ENCODE results near the gene CRYZL1.
"Not testable (repeated sequence)": the region's sequence is repeated elsewhere in the genome, so short reads cannot be mapped to it uniquely, and the experiment has no call there.

Gene CRYZL1

DNA sequence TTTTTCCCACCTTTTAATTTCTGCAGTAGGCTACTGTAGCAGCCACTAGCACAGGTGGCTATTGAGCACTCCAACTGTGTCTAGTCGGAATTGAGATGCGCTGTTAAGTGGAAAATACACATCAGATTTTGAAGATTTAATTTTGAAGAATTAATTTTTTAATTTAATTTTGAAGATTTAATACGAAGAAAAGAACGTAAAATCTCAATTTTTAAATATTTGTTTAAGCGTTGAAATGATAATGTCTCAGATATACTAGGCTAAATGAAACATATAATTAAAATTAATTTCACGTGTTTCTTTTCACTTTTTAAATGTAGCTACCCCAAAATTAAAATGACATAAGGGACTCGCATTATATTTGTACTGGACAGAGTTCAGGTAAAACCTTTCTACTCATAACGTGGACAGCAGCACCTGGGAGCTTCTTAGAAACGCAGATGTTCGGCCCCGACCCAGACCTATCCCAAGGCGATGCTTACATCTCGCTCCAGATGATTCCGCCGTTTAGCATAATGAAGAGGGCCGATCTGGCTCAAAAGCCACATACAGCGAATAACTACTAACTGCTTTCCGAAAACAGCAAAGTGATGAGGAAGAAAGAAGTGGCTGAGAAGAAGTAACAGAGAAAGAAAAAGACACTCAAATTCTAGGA is 717 bp downstream of the CRYZL1 start:
- in situ Hi-C loops (cut with MboI; ENCODE audit: low sequenced_read_pairs), result no loop called here

DNA sequence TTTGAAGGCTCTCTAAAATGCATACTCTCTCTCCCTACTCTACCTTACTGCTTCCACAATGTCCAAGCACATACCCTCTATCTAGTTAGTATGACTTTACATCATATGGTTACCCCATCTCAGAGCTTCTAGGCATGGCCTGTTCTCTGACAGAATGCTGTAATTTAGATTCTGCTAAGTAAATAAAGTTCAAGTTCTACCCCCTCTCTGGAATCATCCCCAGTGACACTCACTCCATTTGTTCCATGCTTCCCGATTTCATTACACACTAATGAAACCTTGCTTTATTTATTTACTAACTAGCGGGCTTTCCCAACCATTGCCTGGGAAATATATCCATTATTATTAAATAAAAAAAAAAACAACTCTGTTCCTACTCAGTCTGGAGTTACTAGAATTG is 7.3 kb downstream of the CRYZL1 start:
- in situ Hi-C loops (cut with MboI; ENCODE audit: low sequenced_read_pairs), result no loop called here

DNA sequence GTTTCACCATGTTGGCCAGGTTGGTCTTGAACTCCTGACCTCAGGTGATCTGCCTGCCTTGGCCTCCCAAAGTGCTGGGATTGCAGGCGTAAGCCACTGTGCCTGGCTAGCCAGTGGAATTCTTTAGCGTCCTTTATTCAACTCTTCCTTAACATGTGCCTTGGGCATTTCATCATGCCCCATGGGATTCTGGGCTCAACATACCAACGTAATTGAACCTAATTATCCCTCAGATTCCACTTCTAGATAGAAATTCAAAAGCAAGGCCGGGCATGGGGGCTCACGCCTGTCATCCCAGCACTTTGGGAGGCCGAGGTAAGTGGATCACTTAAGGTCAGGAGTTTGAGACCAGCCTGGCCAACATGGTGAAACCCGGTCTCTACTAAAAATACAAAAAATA is 15.4 kb downstream of the CRYZL1 start:
- in situ Hi-C loops (cut with MboI; ENCODE audit: low sequenced_read_pairs), result not testable (repeated sequence)

DNA sequence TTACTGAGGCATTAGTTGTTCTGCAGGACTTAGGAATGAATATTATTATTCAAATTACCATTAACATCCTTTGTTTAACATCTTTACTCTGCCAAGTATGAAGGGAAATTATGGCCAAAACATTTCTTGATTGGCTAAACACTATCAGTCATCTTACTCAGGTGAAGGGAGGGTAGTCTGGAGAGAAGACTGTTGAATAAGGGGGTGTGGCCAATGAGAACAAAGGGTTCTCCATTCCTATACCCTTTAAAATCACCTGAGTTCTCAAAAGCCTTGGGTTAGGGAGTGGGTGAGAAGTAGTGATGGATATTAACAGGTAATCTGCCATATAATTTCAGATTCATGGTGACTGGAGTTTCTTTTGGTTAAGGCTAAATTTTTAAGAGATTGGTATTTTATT is 19.3 kb downstream of the CRYZL1 start:
- in situ Hi-C loops (cut with MboI; ENCODE audit: low sequenced_read_pairs), result no loop called here

DNA sequence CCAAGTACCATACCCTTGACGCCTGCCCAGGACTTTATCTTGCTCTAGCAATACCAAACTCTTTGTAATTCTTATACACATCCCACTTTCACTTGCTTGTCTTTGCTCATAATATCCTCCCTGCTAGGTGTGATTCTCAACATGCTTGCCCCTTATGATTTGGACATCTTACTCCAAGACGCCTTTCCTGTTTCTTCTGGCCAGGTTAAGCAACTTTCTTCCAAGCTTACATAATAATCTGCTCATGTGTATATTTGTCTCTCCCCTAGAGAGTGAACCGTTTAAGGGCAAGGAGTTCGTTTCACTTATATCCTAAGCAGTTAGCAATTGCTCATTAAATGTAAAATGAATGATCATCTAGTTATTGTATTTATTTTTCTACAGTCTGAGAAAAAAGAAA is 21.8 kb downstream of the CRYZL1 start:
- in situ Hi-C loops (cut with MboI; ENCODE audit: low sequenced_read_pairs), result no loop called here

DNA sequence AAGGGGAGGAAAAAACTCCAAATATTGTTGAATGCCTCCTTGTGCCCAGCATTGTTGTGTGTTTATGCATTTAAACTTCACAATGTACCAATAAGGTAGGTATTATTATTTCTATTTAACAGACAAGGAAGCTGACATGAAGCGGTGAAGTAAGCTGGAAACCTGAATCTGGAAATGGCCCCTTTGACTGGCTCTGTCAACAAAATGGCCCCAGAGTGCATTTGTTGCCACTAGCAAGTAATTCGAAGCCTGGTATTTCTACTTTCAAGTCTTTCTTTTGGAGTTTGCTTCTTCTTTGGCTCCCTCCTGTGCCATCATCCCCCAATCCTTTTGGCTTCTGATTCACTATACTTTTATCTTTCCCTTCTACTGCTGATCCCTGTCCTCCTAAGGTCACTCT is 23.1 kb downstream of the CRYZL1 start:
- in situ Hi-C loops (cut with MboI; ENCODE audit: low sequenced_read_pairs), result no loop called here

DNA sequence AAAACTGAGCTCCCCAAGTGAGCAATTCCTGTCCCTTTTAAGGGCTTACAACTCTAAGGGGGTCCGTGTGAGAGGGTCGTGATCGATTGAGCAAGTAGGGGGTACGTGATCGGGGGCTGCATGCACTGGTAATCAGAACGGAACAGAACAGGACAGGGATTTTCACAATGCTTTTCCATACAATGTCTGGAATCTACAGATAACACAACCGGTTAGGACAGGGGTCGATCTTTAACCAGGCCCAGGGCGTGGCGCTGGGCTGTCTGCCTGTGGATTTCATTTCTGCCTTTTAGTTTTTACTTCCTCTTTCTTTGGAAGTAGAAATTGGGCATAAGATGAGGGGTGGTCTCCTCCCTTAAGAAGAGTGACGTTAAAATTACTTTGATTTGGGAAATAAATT is 24.0 kb downstream of the CRYZL1 start:
- in situ Hi-C loops (cut with MboI; ENCODE audit: low sequenced_read_pairs), result not testable (repeated sequence)

DNA sequence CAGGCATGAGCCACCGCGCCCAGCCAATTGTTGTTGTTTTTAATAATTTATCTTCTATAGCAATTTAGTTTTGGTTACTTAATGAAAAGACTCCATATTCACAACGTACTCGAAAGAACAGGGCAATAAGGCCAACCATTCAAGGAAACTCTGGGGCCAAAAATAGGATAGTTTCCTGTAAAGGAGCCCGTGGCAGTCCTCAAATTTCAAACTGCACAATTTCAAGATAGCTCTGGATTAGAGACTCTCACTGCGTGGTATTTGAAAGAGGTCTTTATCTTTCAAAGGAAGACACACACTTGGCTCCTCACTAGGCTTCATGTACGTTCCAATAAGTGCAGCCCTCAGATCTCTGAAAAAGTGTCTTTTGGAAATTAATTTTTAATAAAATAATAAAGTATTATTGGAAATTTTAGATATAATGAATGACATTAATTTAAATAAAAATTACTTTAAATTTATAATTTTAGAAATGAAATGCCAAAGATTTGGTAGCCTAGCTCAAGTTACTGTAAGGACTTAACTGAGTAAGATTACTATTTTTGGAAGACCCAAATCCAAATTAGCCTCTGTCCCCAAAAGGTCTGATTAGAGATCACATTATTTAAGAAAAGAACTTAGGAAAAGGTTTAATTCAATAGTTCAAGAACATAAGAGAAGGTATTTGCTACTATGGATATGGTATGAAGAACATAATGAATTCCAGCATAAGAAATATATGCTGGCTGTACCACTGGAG is 30.4 kb downstream of the CRYZL1 start:
- in situ Hi-C loops (cut with MboI; ENCODE audit: low sequenced_read_pairs), result no loop called here

DNA sequence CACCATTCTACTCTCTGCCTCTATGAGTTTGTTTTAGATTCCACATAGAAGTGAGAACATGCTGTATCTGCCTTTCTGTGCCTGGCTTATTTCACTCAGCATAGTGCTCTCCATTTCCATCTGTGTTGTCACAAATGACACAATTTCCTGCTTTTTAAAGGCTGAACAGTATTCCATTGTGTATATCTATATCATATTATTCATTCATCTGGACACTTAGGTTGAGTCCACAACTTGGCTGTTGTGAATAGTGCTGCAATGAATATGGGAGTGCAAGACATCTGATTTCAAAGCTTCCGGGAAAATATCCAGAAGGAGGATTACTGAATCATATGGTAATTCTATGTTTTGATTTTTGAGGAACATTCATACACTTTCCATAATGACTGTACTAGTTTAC is 33.0 kb downstream of the CRYZL1 start:
- in situ Hi-C loops (cut with MboI; ENCODE audit: low sequenced_read_pairs), result no loop called here

DNA sequence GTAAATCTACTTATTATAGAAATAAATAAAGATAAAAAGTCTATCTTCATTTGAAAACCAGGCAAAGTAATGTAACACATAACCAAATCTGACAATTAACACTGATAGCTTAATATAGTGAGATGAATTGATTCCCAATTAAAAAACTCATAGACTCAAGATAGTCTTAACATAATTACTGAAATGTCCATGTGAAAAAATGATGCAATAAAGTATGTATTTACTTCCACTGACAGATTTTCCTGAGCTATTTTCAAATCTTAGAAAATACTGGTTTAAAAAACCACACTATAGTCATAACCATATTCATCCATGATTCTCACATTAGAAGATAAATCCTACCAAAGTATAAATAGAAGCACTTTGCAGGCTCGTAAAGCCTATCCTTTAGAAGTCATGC is 43.5 kb downstream of the CRYZL1 start:
- in situ Hi-C loops (cut with MboI; ENCODE audit: low sequenced_read_pairs), result no loop called here

DNA sequence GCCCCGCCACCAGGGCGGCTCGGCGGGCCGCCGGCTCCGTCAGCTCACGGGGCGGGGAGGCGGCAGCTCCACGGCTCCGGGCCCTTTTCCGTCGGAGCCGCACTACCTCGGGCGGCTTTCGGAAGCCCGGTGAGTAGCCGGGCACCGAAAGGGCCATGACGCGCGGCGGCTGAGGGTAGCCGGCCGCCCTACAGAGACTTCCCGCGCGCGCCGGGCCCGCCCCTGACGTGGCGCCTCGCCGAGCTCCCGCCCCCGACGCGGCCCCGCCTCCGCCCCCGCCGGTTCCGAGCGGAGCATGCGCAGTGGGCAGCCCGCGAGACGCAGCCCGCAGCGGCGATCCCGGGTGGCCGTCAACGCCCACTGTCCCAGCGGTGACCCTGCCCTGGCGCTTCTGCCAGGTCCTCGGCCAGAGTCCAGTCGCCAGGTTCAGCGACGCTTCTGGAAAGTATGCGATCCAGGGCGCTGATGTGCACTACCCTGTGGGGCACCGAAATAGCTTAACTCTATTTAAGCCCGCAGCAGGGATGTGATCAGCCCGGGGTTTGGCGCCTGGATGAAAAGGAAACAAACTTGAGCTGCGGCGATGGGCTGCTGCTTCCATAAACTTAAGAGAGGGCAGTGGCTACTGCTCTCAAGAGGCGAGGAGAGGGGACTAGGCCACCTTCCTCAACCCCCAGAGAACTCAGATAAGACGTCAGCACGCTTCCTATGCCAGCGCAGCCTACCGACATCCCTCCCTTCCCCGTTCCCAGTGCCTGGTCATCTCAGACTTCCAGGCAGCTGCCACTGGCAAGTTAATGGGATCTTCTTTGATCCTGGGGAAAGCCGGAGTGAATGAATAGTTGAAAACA is 52.8 kb downstream of the CRYZL1 start, which contains the start of gene DONSON:
Gene DONSON (minus strand): TSS at position 200 of the 851 bp plus-strand sequence. CDS start 43 bp downstream, at position 157.
- in situ Hi-C loops (cut with MboI; ENCODE audit: low sequenced_read_pairs), result no loop called here

DNA sequence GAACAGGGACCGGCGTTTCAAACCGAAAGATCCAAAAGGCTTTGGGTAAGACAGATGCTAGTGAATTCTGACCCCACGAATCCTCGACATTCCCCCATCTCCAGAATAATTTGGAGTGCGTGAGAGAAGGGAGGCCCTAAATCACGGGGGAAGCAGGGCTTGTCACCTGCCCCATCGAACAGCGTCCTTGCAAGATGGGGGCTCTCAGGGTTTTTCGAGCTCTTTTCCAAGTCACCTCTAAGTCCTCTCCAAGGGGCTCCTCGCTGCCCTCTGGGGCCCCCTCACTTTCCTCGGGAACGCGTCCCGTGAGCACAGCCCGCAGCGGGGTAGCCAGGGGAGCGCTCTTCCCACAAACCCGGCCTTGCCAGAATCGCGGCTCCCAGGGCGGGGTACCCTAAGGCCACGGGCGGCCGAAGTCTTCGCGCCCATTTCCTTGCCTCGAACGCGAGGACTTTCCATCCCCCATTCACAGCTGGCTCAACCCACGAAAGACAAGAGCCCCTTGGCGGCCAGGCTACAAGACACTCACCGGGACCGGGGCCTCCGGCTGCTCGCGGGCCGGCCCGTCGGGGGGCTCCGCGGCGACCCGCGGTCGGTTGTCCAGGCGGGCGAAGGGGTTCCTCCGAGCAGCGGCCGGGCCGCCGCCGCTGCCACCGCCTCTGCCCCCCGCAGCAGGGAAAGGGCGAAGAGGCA is 53.6 kb downstream of the CRYZL1 start:
- in situ Hi-C loops (cut with MboI; ENCODE audit: low sequenced_read_pairs), result no loop called here

DNA sequence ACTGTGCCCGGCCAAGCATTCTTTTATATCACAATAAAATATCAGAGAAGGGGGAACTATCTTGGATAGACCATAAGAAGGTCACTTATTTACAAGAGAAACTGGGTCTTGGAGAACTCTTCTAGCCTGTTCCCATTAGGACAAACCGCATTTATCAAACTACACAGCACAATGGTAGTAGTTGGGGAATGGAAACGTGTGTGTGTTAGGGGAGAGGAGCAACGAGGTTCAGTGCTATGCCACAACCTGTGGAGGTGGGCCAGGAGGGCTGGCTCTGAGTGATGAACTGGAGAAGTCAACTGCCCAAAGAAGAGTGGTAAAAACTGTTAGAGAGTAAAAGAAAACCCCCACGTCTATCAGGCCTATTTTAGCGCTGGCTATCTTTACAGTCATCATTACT is 54.6 kb downstream of the CRYZL1 start:
- in situ Hi-C loops (cut with MboI; ENCODE audit: low sequenced_read_pairs), result no loop called here

DNA sequence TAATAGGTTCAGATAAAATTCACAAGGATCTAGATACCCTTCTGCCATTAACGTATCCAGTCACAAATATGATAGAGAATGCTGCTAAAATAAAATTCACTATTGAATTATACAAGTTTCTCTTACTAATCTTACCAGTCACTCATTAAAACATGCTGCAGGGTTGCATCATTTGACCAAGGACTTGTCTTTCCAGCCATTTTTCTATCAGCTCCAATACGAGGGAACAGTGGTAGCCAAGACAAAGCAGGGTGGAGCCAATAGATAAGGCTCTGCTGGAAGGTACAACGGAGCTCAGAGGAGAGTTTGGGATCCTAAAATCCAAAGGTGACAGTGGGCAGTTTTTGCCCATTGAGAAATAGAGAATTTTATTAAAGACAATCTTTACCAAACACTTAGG is 57.1 kb downstream of the CRYZL1 start:
- in situ Hi-C loops (cut with MboI; ENCODE audit: low sequenced_read_pairs), result no loop called here

DNA sequence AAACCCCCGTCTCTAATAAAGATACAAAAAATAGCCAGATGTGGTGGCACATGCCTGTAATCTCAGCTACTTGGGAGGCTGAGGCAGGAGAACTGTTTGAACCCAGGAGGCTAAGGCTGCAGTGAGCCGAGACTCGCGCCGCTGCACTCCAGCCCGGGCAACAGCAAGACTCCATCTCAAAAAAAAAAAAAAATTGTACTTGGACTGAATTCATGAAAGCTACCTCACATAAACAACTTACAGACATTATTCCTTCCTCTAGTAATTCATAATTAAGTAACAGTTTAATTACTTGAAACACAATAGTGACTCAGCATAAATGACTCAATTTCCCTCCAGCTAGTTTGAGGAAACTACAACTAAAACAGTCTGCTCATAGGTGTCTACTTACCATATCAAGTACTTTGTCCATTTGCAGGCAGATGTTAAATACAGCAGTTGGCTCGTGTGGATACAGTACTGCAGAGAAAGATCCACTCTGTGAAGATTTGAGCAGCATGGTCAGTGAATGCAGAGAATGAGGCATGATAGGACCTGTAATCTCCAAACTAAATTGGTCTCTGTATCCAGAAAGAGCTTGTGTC is 62.5 kb downstream of the CRYZL1 start:
- in situ Hi-C loops (cut with MboI; ENCODE audit: low sequenced_read_pairs), result no loop called here

DNA sequence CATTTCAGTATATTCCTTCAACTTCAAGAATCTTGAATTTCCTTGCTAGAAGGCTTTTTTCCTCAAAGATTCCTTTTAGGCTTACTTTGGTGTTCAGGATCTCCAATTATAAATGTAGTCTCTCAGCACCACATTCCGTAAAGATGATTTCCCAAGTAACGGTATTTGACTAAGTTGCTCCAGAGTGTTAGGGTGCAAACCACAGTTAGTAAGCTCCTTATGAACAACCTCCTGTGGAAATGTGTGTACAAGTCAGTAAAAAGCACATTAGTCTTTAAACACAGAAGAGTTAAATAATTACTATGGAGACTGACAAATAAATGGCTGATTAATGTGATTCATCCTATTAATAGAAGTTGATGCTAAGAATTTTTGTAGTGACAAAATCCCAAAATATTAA is 63.3 kb downstream of the CRYZL1 start:
- in situ Hi-C loops (cut with MboI; ENCODE audit: low sequenced_read_pairs), result no loop called here

DNA sequence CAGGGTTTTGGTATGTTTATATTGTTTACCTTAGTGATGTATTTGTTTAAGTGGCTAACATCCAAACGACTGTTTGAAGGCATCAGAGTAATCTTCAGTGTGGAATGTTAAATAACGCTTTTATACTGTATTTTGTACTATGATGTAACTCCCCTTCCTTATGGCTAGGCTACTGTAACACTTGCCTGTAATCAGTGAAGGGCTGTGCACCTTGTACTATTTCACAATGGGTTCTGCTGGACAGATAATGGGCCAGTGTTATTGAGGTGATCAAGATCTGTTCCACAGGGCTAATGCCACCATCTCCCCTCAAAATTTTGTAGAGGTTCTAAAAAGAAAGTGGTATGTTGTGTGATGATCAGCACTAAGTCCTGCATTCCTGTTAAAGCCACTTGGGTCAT is 64.8 kb downstream of the CRYZL1 start:
- in situ Hi-C loops (cut with MboI; ENCODE audit: low sequenced_read_pairs), result not testable (repeated sequence)

DNA sequence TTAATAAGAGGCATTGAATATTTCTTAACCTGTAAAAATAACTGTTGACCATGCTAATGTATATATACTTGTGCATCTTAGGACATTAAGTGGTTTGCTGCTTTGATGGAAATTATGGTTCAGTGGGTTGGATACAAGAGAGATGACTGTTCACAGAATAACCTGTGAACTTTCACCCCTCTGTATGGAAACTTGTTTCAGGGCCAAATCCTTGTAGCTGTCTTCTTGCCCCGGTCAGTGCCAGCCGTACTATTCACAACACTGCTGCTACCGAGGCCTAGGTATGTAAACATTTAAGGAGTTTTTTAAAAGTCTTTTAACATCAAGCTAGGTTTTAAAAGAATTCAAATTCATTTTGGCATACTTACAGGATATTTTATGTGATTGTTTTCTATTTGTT is 69.2 kb downstream of the CRYZL1 start:
- in situ Hi-C loops (cut with MboI; ENCODE audit: low sequenced_read_pairs), result no loop called here

DNA sequence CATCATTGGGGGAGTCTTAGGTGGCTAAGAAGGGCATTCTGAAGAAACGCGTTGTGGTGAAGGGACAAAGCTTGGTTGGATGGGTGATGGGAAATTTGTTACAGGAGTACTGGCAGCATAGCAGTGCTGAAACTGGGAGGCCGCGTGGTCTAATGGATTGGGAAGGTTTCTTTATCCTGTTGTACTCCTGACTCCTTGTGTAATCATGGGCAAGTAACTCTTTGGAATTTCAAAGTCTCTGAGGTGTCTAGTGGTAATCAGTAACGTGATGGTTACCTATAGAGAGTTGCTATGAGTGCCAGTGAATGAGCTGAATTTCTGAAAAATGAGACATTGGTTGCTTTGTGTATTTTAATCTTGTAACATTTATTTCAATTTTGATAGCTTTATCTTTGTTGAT is 71.5 kb downstream of the CRYZL1 start:
- in situ Hi-C loops (cut with MboI; ENCODE audit: low sequenced_read_pairs), result no loop called here

DNA sequence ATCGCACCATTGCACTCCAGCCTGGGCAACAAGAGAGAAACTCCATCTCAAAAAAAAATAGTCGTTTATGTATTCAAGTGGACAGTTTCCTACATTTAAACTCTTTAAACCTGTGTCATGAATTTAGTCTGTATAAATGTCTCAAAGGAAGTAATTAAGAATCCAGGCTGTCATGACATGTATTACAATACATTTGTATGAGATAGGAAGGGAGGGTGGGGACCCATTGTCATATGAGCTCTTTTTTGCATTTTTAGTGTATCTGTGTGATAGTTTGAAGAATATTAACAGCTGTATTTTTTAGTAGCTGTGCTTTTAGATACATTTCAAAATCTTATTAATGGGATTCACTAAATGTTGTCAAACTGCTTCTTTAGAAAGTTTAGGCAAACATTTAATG is 73.1 kb downstream of the CRYZL1 start:
- in situ Hi-C loops (cut with MboI; ENCODE audit: low sequenced_read_pairs), result no loop called here

DNA sequence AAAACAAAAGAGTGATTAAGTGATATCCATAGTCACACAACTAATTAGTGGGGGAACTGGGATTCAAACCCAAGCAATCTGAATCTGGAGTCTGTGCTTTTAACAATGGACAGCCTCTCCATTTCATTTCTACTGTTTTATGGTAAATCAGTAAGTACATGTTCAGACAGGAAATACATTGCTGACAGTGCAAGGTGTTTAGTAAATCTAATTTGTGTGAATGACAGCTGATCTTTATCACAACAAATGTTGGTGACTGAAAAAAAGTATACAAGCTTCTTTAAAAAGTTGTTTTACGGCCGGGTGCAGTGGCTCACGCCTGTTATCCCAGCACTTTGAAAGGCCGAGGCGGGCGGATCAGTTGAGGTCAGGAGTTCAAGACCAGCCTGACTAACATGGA is 73.6 kb downstream of the CRYZL1 start:
- in situ Hi-C loops (cut with MboI; ENCODE audit: low sequenced_read_pairs), result no loop called here
